Globus pallidus (tissue), 1 donor: ENCODE data around the gene ELMO1.

ENCODE experiments used
- DNase-seq: peaks from one replicate; pipeline ENCODE4 v3.0.0-alpha.2; 2015; ENCODE audit warnings: low spot score

The ELMO1 gene

GRCh38 chr7:37128327-37129034 lies 320.2 kb downstream of the ELMO1 start:
- no peak for DNase-seq

DNA sequence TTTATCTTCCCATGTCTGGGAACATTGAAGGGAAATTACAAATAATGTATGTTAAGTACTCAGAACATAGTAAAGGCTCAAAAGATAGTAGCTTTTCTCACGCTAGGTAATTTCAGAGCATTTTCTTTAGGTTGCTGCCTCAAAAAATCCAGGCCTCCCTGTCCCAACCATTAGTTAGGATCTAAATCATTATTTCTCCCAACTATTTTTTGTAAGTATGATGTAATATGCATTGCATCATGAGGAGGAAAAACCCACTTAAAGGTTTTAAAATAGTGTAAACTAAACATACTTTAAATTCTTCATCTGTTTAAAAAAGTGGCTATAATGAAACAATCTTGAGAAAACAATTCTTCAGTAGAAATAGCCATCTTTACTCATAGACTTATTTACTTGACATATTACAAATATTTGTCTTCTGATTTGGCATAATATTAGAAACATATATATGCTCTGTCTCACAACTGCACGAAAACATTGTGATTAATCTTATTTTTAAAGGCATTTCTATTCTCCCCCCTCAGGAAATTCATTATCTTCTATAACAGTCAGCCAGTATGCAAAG lies 329.3 kb downstream of the ELMO1 start:
- DNase-seq = no peak

DNA sequence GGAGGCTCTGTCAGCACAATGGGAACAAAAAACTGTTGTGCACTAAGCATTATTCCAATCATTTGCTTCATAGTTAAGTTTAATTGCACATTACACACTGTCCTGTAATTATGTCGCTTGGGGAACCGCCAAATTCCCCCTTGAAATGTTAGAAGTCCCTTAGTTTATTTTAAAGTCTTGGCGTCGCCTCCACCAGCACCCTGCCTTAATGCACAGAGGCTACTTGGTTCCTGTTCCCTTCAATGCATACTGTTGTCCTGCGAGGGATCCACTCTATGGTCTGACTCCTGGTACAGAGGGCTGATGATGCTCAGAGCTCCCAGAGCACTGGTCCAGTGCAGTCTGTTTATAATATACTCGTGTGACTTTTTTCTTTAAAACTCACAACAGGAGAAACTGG lies 330.7 kb downstream of the ELMO1 start:
- peak; percentile 47 for DNase-seq

- DNase-seq = no peak
Measured at GRCh38 chr7:37117292-37117691, 331.4 kb downstream of the ELMO1 start.

GRCh38 chr7:37116093-37116701 lies 332.5 kb downstream of the ELMO1 start:
- DNase-seq = no peak

- DNase-seq = no peak
Measured at GRCh38 chr7:37113661-37114355, 334.9 kb downstream of the ELMO1 start.

DNA sequence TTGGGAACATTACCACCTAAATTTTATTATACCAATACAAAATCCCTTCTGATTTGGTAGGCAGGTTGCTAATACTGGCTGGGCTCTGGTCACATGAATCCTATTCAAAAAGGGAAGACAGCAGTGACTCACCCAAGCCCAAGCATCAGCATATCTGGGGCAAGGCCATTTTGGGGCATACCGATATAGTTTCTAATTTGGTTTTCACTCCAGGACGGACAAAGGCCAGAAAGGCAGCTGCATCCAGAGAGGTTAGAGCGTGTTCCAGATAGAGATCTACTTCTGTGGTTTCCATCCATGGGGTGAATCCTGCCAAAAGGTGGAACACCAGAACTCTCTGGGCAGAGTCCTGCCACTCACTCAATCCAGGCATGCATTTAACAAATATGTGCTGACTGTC lies 335.8 kb downstream of the ELMO1 start:
- DNase-seq = no peak

DNA sequence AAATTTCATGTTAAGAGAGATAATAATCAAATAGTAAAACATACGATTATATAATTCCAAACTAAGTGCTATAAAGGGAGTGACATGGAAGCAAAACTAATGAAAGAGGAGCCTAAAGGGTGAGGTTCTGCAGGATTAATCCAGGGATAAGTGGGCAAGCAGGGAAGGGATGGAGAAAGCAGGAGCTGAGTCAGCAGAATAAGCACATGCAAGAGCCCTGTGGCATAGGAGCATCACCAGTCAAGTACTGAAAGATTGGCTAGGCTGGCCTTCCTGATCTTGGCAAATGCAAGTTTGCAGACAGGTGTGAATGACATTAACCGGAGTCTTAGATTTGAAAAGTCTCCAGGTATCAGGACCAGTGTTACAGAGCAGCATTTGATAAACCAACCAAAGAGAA lies 336.4 kb downstream of the ELMO1 start:
- no peak for DNase-seq

DNA sequence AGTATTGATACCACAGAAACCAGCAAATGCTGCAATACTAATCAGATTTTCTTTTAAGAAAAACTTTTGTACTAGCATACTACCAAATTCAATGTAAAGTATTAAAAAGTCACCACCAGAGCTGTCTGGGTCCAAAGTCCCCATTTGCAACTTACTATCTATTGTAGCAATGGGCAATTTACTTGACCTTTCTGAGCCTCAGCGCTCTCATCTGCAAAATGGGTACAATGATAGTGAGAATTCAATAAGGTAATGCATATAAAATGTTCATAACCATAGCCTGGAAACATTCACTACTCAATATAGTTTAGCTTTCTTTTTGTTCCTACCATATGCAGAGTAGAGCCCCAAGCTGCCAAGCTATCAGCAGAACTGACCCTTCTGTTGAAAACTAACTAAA lies 337.2 kb downstream of the ELMO1 start:
- no peak for DNase-seq

GRCh38 chr7:37110660-37111424 lies 337.8 kb downstream of the ELMO1 start:
- no peak for DNase-seq

DNA sequence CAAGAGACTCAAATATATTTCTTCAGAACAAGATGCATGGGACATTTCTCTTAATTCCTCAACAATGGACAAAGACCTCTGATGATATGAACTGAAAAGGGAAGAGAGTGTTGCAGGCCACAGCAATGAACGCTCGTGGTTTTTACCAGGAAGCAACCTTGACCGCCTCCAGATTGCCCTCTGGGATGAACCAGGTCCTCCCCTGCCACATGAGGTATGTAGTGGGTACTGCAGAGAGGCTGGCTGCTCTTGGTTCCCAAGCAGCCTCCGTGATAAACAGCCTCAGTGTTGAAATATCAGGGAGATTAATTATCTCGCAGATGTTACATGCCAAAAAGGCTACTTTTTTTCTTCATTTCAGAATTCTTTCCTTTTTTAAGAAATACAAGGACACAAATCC lies 338.8 kb downstream of the ELMO1 start:
- no peak for DNase-seq

DNA sequence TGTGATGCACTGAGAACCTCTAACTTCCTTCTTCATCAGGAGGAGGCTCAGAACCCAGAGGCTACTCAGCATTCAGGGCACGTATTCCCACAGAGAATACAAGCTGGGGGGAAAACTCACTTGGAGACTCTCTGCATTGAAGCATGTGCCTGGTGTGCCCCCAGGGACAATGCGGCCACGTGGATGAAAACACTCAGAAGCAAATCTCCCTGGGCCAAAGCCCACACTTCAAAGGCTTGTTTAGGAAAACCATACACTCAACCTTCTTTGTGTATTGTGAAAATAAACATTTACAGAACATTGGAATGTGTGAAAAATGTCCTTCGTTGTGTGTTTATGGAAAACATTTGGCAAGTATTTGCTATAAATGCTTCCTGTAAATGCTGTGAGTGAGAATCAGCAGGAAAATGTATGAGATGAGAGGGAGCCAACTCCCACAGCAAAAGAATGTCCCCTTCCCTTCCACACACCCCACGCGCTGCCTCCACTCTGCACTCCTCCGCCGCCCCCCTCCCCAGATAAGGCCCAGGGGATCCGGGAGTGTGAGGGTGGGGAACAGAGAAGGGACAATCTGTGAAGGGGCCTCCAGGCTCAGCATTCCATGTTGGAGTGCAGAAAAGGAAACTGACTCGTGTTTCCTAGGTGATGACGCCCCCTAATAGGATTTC lies 339.5 kb downstream of the ELMO1 start:
- DNase-seq = peak; percentile 57

DNA sequence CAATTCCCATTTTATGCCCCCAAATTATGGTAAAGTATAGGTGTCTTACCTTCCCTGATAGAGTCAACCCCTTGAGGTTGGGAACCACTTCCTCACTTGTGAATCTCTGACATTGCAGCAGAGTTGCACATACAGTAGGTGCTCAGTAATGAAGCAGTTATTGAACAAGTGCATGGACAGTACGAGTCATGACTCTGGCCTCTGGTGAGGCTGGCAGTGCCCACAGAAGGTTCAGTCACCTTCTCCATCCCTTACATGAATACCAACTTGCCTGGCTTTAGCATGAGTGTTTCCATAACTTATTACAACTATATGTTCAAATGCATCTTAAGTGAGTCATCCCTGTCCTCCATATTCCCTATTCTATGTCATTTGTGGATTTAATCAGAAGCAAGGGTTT lies 340.0 kb downstream of the ELMO1 start:
- no peak for DNase-seq

- no peak for DNase-seq
Measured at GRCh38 chr7:37107047-37107750, 341.5 kb downstream of the ELMO1 start.

GRCh38 chr7:37105762-37106161 lies 342.9 kb downstream of the ELMO1 start:
- DNase-seq = no peak

GRCh38 chr7:37104822-37105518 lies 343.7 kb downstream of the ELMO1 start:
- no peak for DNase-seq

DNA sequence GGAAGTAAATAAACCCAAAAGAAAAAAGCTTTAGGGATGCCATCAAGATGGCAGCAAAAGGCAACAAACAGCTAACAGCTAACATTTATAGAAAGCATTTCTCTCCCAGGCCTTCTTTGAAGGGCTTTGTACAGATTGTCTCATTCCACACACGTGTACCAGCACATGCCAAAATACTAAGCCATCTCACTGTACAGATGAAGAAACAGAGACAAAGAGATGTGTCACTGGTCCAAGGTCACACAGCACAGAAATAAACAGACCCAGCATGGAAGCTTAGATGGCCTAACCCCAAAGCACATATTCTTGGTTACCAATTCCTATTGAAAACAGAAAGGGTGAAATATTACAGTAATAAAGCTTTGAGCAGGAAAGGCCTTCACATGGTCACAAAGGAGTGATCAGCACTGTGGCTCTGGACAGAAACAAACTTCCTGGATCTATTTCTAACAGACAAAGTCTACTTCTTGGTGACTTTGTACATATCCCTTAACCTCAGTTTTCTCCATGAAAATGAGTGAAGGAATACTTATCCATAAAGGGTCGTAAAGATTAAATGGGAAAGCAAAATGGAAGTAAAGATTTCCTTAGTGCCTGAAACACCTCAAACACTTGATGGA lies 346.0 kb downstream of the ELMO1 start:
- no peak for DNase-seq

DNA sequence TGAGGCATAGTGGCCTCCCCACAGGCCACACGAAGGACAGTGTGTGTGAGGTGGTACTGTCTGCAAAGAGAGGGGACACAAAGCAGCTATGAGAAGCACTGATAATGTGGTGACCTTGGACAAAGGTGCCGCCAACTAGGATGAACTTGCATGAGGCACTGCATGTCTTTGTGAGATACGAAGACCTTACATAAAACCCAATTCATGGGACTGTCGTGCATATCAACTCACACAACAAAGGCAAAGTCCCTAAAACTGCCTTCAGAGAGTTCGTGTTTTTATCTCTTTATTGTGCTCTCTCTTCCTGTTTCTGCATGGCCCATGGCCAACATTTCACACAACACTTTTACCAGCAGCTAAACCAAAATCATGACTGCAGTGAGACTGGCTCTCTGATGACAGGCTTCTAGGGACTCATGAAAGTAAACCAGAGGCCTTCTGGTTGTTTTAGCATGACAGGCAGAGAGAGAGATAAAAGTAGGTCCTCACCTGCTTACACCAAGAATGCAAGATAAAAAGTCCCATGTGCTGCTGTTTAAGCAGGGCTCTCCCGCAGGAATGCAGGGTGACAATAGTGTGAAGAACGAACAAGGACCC lies 347.8 kb downstream of the ELMO1 start:
- DNase-seq = peak; percentile 11

DNA sequence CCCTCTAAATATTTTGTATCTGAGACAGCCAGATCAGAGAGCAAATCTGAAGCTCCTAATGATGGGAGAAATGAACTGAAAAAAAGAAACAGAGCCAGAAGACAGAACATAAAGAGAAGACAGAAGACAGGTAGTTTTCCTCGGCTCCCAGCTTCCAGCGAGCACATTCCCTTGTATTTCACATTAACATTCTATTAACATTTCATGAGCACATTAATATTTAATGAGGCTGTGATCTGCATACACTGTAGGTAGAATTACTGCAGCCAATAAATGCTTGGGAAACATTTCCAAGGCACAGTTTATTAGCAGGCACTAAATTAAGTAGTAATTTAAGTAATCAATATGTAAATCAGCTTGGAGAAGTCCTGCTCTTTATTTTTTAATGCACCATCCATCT lies 349.9 kb downstream of the ELMO1 start:
- no peak for DNase-seq

DNA sequence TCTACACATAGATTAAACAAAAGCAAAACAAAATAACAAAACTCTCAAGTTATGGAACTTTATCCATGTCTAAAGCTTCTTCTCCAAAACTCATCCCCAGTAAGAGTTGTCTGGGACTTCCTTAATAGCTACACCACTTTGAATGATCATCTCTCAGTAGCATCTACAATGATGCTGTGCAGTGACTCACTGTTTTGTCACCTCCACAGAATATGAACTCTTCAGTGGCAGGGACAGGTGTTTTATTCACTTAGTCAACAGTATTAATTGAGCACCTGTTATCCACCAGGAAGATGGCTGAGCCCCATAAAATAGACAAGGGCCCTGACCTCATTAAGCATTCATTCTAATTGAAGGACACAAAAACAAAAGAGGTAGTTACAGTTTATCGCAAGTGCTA lies 350.7 kb downstream of the ELMO1 start:
- no peak for DNase-seq
